ENCODE data around the gene TEPSIN.

GRCh38 chr17:81218991-81219390, 19.9 kb downstream of the TEPSIN start:
- TF ChIP-seq, protein P1, sequence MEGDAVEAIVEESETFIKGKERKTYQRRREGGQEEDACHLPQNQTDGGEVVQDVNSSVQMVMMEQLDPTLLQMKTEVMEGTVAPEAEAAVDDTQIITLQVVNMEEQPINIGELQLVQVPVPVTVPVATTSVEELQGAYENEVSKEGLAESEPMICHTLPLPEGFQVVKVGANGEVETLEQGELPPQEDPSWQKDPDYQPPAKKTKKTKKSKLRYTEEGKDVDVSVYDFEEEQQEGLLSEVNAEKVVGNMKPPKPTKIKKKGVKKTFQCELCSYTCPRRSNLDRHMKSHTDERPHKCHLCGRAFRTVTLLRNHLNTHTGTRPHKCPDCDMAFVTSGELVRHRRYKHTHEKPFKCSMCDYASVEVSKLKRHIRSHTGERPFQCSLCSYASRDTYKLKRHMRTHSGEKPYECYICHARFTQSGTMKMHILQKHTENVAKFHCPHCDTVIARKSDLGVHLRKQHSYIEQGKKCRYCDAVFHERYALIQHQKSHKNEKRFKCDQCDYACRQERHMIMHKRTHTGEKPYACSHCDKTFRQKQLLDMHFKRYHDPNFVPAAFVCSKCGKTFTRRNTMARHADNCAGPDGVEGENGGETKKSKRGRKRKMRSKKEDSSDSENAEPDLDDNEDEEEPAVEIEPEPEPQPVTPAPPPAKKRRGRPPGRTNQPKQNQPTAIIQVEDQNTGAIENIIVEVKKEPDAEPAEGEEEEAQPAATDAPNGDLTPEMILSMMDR (IDR thresholded peaks at IDR 0.05): no peak
- TF ChIP-seq POLR2AphosphoS5 (IDR thresholded peaks at IDR 0.05; ENCODE audit: insufficient read depth in 1 of 2, low read depth in 1 of 2): no peak
